GM18499 (cell line): ENCODE results near the gene SNHG17.
"Not testable (repeated sequence)": the region's sequence is repeated elsewhere in the genome, so short reads cannot be mapped to it uniquely, and the experiment has no call there.

ENCODE experiments used
- ATAC-seq: cut with Tn5 transposase; IDR thresholded peaks from one replicate; pipeline ENCODE4 v1.9.1; 2021; ENCODE audit warnings: moderate number of reproducible peaks; ENCODE audit not compliant: insufficient read depth, unreplicated experiment

Gene SNHG17

DNA sequence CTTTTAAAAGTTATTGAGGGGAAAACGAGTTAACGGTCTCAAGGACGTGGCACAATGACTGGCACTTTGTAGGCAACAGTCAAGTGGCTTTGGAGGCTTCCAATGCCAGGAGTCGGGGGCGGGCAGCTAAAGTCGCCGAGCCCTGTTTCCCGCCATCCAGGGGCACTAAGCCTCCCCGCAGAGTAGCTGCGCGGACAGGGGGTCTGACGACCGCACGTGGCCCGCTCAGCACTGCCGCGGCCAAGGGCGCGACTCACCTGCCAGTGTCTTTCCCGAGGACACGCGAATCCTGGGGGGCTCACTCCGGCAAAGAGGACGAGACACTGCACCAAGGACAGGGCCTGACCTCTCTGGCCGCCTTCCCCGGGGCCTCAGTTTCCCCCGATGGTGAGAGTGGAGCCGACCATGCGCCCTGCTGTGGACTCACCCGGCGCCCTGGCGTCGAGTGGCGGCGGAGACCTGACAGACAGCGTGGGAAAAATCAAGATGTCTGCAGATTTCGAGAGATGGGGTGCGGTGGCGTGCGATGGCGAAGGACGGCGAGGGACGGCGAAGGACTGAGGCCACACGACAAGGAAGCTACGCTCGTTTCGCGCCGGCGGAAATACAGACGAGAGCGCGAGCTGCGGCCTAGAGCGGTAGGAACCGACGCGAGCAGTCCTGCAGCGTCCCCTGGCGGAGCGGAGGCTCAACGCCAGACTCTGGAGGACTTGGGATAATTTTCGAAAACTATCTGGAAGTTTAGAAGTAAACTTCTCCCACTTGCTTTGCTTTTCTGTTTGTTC, at the start of gene SNHG17:
SNHG17 (minus strand) TSS at position 559 of the 785 bp plus-strand sequence.
- no peak for ATAC-seq

DNA sequence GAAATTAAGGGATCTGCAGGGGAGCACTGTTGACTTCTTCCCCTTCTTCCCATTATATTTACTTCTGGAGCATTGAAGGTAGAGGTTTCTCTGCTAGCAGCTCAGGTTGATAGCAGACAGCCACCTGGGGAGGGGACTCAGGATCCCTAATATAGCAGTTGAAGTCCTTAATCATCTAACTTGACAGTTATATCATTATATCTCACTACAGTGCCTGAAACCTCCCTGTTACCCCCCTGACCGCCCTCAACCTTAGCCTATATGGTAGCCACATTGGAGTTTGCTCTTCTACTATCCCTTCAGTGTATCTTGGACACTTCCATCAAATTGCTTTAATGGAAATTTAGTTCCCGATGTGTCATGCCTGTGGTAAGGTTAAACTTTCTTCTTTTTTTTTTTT, 44.5 kb upstream of the SNHG17 start:
- no peak for ATAC-seq

DNA sequence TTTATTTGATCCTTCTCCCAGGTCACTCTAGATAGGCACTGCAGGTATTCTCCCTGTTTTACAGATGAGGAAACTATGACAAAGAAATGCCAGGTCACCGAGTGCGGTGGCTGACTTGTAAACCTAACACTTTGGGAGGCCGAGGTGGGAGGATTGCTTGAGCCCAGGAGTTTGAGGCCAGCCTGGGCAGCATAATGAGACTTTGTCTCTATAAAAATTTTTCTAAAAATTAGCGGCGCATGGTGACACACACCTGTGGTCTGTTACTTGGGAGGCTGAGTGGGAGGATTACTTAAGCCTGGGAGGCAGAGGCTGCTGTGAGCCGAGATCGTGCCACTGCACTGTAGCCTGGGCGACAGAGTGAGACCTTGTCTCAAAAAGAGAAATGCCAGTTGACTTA, 42.6 kb upstream of the SNHG17 start:
- no peak for ATAC-seq

DNA sequence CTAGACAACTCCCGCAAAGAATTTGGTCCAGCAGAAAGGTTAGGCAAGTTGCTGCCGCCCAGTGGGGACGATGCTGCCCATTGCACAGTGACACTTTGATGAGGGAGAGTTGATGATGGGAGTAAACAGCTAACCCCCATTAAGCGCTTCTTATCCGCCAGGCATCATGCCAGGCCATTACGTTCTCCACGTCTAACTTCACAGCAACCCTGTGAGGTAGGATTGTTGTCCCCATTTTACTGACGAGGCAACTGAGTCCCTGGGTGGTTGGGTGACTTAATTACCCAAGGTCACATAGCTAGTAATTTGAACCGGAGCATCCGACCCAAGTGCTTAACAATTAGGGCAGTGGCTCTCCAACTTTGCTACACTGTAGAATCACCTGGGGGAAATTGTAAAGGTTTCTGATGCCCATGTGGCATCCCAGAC, 38.3 kb upstream of the SNHG17 start:
- ATAC-seq, result no peak

- peak; percentile 77 for ATAC-seq
These were observed 37.6 kb upstream of the SNHG17 start, which contains the start of gene RALGAPB for GRCh38 chr20:38472513-38473366. Gene RALGAPB, plus strand, starts transcription at chr20:38472843. Its CDS starts 15,590 bp downstream, at chr20:38488433.

- ATAC-seq, result no peak
These were observed 36.9 kb upstream of the SNHG17 start for GRCh38 chr20:38471987-38472512.

DNA sequence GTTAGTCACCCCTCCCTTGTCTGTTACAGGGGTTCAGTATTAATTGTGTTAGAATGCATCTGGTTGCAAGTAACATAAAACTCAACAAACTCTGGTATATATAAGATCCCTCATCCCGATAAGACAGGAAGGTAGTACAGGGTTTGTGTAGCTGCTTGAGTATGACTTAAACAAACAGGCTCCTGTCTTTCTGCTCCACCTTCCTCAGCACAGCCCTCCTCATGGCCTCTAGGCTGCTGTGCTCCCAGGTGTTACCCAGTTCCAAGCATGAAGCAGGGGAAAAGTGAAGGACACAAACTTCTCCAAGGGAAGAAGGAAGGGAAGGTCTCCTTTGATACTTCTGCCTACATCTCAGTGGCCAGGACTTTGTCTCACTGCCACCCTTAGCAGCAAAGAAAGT, 36.1 kb upstream of the SNHG17 start:
- ATAC-seq, result no peak

DNA sequence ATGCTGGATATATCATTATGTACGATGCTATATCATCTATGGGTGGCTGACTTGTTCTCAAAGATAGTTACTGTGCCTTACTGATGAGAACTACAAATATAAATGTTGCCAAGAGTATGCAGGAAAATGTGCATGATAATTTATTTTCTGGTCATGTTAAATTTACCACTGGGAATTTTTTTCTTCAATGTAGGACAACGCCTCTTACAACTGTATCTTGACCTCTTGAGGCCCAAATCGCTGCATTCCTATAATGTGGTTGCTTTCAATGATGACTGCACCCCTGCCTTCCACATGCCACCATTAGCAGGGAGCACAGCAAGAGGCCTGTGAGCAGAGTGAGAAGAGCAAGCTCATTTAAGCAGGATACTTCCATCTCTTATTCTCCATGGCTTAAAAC, 31.9 kb upstream of the SNHG17 start:
- no peak for ATAC-seq

DNA sequence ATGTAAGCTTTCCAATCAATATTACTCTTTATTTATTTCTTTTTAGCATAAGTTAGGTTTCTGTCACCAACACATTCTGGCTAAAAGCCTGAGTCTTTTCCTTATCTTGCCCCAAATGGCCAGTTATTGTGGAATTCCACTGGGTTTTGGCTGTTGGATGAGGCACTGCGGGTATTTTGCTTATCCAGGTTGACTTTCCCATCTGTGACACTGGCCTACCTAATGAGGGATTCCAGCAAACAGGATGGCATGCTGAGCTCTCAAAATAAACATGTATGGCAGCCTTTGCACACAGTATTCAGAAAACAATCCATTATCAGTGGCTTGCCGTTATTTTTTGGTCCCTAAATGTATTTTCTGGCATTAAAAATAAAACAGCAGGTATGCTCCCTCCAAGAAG, 31.0 kb upstream of the SNHG17 start:
- no peak for ATAC-seq

GRCh38 chr20:38461569-38461968, 26.4 kb upstream of the SNHG17 start:
- not testable (repeated sequence) for ATAC-seq

- ATAC-seq, result not testable (repeated sequence)
These were observed 26.0 kb upstream of the SNHG17 start for GRCh38 chr20:38461167-38461566.

DNA sequence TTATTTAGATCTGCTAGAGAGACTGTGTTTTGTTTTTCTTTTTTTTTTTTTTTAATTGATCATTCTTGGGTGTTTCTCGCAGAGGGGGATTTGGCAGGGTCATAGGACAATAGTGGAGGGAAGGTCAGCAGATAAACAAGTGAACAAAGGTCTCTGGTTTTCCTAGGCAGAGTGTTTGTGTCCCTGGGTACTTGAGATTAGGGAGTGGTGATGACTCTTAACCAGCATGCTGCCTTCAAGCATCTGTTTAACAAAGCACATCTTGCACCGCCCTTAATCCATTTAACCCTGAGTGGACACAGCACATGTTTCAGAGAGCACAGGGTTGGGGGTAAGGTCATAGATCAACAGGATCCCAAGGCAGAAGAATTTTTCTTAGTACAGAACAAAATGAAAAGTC, 25.5 kb upstream of the SNHG17 start:
- not testable (repeated sequence) for ATAC-seq

DNA sequence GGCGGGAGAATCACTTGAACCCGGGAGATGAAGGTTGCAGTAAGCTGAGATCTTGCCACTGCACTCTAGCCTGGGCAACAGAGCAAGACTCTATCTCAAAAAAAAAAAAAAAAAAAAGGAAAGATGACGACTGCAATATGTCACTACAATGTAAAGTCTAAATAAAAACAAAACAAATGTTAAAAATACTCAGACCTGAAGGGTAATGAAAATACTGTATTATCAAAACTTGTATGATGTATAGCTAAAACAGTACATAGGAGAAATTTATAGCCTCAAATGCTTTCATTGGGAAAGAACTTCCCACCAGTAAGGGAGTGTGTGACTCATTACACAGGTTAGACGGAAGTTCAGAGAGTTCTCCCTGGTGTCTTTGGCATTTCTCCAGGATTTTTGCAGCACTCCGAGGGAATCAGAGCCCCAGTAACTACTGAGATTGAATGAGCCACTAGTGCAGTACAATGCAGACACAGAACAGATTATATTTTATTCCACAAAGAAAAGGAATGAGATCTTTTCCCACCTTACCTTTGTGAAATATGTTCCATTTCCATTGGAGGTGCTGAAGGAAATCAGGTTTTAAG, 25.0 kb upstream of the SNHG17 start:
- no peak for ATAC-seq

DNA sequence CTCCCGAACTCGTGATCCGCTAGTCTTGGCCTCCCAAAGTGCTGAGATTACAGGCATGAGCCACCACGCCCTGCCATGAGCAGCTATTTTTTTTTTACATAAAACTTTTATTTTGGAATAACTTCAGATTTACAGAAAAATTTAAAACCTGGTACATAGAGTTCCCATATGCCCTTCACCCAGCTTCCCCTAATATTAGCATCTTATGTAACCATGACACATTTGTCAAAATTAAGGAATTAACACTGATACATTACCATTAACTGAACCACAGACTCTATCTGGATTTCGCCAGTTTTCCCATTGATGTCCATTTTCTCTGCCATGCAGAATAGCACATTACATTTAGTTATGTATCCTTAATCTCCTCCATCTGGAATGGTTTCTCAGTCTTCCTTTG, 23.2 kb upstream of the SNHG17 start:
- ATAC-seq, result no peak

DNA sequence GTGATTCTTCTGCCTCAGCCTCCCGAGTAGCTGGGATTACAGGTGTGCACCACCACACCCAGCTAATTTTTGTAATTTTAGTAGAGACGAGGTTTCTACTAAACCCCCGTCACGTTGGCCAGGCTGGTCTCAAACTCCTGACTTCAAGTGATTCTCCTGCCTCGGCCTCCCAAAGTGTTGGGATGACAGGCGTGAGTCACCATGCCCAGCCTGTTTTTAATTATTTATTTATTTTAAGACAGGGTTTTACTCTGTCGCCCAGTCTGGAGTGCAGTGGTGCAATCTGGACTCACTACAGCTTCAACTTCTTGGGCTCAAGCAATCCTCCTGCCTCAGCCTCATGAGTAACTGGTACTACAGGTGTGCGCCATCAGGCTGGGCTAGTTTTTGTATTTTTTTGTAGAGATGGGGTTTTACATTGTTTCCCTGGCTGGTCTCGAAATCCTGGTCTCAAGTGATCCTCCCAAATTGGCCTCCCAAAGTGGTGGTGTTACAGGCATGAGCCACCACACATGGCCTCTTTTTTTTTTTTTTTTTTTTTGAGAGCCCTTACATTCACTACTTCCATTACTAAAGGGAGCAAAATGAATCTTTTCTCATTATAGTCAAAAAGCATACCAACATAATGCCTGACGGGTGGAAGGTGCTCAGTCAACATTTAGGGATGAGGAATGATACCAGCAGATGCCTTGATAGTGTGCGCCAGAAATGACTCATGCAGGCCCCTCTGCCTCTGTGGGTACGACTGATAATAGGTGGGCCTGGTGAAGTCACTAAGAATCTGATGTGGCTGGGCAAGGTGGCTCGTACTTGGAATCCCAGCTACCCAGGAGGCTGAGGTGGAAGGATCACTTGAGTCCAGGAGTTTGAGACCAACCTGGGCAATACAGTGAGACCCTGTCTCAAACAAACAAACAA, 19.7 kb upstream of the SNHG17 start:
- ATAC-seq, result no peak

DNA sequence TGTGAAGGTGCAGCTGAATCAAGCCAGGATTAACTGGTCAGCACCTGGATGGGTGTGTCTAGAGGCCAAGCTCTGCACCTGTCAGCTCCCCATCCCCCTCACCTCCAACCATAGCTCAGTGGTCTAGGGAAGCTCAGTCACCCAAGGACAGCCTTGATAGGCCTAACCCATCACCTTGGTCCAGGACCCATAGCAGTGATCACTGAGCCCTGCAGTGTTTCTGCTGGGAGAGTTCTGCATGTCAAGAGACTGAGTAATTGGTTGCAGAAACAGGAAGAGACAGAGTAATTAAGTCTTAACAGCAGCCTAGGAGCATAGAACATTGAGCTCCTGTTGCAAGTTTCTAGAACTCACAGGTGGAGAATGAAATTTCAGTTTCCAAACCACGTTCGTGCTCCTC, 18.8 kb upstream of the SNHG17 start:
- no peak for ATAC-seq

DNA sequence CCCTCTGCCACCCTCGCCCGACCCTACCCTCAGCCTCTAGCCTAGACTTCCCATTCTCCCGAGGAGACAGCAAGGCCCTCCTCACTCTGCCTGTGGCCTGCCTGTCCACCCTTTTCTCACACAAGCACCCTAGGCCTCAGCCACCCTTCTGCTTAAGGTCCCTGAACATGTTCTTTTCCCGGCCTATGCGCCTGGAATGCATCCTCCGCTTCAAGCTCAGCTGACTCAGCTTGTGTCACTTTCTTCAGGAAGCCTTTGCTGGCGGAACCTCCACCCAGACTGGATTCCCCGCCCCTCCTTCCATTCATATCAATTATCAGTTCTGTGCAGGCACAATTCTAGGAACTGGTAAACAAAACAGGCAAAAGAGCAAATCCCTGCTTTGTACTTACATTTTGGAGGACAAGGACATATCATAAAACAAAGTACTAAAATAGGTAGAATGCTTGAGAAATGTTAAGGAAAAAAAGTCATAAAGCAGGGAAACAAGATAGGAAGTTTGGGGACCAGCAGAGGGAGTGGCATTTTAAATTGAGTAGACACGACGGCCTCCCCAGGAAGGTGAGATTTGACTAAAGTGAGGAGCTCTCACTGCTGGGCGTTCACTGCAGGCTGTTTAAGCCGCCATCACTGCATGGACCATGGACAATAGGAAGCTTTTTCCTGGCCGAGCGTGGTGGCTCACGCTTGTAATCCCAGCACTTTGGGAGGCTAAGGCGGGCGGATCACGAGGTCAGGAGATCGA, 17.9 kb upstream of the SNHG17 start:
- no peak for ATAC-seq

- no peak for ATAC-seq
These were observed 15.4 kb upstream of the SNHG17 start for GRCh38 chr20:38450412-38450975.

DNA sequence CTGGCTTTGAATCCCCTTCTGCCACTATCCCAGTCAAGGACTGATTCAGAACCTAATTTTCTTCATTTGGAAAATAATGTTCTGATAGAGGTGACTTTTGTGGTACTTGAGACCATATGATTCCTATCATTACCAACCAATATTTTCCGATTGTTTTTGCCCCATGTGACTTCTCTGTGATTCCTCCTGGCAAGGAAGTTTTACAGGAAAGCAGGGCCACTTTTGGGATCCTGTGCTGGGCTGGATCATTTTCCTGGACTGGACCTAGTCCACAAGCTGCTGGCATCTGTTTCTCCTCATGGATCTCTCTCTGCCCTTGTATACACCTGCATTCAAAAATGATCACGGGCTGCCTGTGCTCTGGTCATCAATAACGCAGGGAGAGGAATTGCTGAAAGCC, 13.9 kb upstream of the SNHG17 start:
- no peak for ATAC-seq
